H9 (cell line): ENCODE measurements around the gene SLCO2A1. TPM values are rescaled to one million over a fixed set of nuclear protein-coding genes. Genes with fewer than 3 reads are reported as not detected.

Experiments used
- DNase-seq: peaks from one replicate; pipeline ENCODE4 v3.0.0-alpha.2; 2017
- H2AFZ ChIP-seq: one replicate; pipeline ENCODE4 v1.6.1; 2013; ENCODE audit warnings: mild to moderate bottlenecking, low read length, control low read depth, moderate library complexity
- H2AK5ac ChIP-seq: 2 replicates; pipeline ENCODE4 v1.6.1; 2013; ENCODE audit warnings: low read length, control low read depth, mixed read lengths; ENCODE audit not compliant: insufficient read length
- H2BK120ac ChIP-seq: one replicate; pipeline ENCODE4 v1.6.1; 2013; ENCODE audit warnings: low read depth, mild to moderate bottlenecking, low read length, control low read depth, inconsistent platforms; ENCODE audit not compliant: poor library complexity, severe bottlenecking
- H2BK12ac ChIP-seq: 2 replicates; pipeline ENCODE4 v1.6.1; 2013; ENCODE audit warnings: low read length, control low read depth, mixed read lengths, low read depth; ENCODE audit not compliant: insufficient read length
- H2BK15ac ChIP-seq: 2 replicates; pipeline ENCODE4 v1.6.1; 2013; ENCODE audit warnings: low read depth, low read length, control low read depth
- H2BK20ac ChIP-seq: one replicate; pipeline ENCODE4 v1.6.1; 2013; ENCODE audit warnings: low read depth, mild to moderate bottlenecking, low read length, control low read depth, inconsistent platforms; ENCODE audit not compliant: poor library complexity, severe bottlenecking
- H2BK5ac ChIP-seq: 2 replicates; pipeline ENCODE4 v1.6.1; 2013; ENCODE audit warnings: low read length, control low read depth, mixed read lengths; ENCODE audit not compliant: insufficient read length
- H3K14ac ChIP-seq: 2 replicates; pipeline ENCODE4 v1.6.1; 2013; ENCODE audit warnings: low read length, control low read depth; ENCODE audit not compliant: insufficient read depth
- H3K18ac ChIP-seq: 2 replicates; pipeline ENCODE4 v1.6.1; 2013; ENCODE audit warnings: low read depth, mild to moderate bottlenecking, mixed read lengths, low read length, control low read depth; ENCODE audit not compliant: insufficient read length
- H3K23ac ChIP-seq: 2 replicates; pipeline ENCODE4 v1.6.1; 2013; ENCODE audit warnings: low read length, control low read depth, mixed read lengths, low read depth; ENCODE audit not compliant: insufficient read length
- H3K23me2 ChIP-seq: 2 replicates; pipeline ENCODE4 v1.6.1; 2013; ENCODE audit warnings: low read depth, mild to moderate bottlenecking, mixed read lengths, low read length, control low read depth; ENCODE audit not compliant: insufficient read length, poor library complexity, severe bottlenecking
- H3K27ac ChIP-seq: 2 replicates; pipeline ENCODE4 v1.5.1; 2013; ENCODE audit warnings: low read length, control low read depth, mixed read lengths, low read depth; ENCODE audit not compliant: insufficient read length
- H3K27me3 ChIP-seq: 2 replicates; pipeline ENCODE4 v1.6.1; 2013; ENCODE audit warnings: low read length, control low read depth, inconsistent platforms; ENCODE audit not compliant: insufficient read depth
- H3K4ac ChIP-seq: 2 replicates; pipeline ENCODE4 v1.6.1; 2013; ENCODE audit warnings: low read depth, mild to moderate bottlenecking, control low read depth, inconsistent platforms, low read length, moderate library complexity
- H3K4me1 ChIP-seq: 2 replicates; pipeline ENCODE4 v1.6.1; 2013; ENCODE audit warnings: low read length, control low read depth, inconsistent platforms; ENCODE audit not compliant: insufficient read depth
- H3K4me2 ChIP-seq: 2 replicates; pipeline ENCODE4 v1.6.1; 2013; ENCODE audit warnings: low read length, control low read depth, mixed read lengths; ENCODE audit not compliant: insufficient read length, insufficient read depth
- H3K56ac ChIP-seq: 2 replicates; pipeline ENCODE4 v1.6.1; 2013; ENCODE audit warnings: low read depth, mild to moderate bottlenecking, mixed read lengths, low read length, control low read depth; ENCODE audit not compliant: insufficient read length
- H3K79me1 ChIP-seq: 2 replicates; pipeline ENCODE4 v1.6.1; 2013; ENCODE audit warnings: low read depth, mild to moderate bottlenecking, moderate library complexity, low read length, control low read depth, inconsistent platforms; ENCODE audit not compliant: insufficient read depth, poor library complexity, severe bottlenecking
- H3K79me2 ChIP-seq: 2 replicates; pipeline ENCODE4 v1.6.1; 2013; ENCODE audit warnings: low read length, control low read depth, inconsistent platforms; ENCODE audit not compliant: insufficient read depth
- H3K9ac ChIP-seq: 2 replicates; pipeline ENCODE4 v1.6.1; 2013; ENCODE audit warnings: low read length, control low read depth, mixed read lengths; ENCODE audit not compliant: insufficient read length; ENCODE audit errors: extremely low read depth
- H3K9me3 ChIP-seq: one replicate; pipeline ENCODE4 v1.6.1; 2013; ENCODE audit warnings: low read depth, low read length, inconsistent platforms; ENCODE audit not compliant: control insufficient read depth
- H3T11ph ChIP-seq: one replicate; pipeline ENCODE4 v1.6.1; 2013; ENCODE audit warnings: mild to moderate bottlenecking, low read length, control low read depth, inconsistent platforms
- H4K20me1 ChIP-seq: one replicate; pipeline ENCODE4 v1.6.1; 2013; ENCODE audit not compliant: control insufficient read depth, insufficient read length, insufficient read depth
- H4K5ac ChIP-seq: 2 replicates; pipeline ENCODE4 v1.6.1; 2013; ENCODE audit warnings: low read depth, mild to moderate bottlenecking, mixed read lengths, low read length, control low read depth; ENCODE audit not compliant: insufficient read length
- H4K8ac ChIP-seq: replicated peaks from 2 replicates; pipeline ENCODE4 v1.6.1; 2013; ENCODE audit warnings: low read length, control low read depth, mixed read lengths, low read depth; ENCODE audit not compliant: insufficient read length
- H4K91ac ChIP-seq: 2 replicates; pipeline ENCODE4 v1.6.1; 2013; ENCODE audit warnings: low read depth, mild to moderate bottlenecking, moderate library complexity, mixed read lengths, low read length, control low read depth; ENCODE audit not compliant: insufficient read length
- H3K27ac Mint-ChIP-seq, 3 experiments: 2 replicates in 2 of 3; 3 replicates in 1 of 3; pipeline ENCODE4 v1.8.0; 2020 to 2021; ENCODE audit warnings: mixed read lengths in 3 of 3, mild to moderate bottlenecking in 1 of 3, moderate library complexity in 1 of 3
- H3K27me3 Mint-ChIP-seq: 2 replicates; pipeline ENCODE4 v1.8.0; 2021; ENCODE audit warnings: low read depth, mild to moderate bottlenecking, moderate library complexity, mixed read lengths
- H3K36me3 Mint-ChIP-seq, 3 experiments: 2 replicates in 2 of 3; 3 replicates in 1 of 3; pipeline ENCODE4 v1.8.0; 2020 to 2021; ENCODE audit warnings: low read depth in 3 of 3, mixed read lengths in 3 of 3; ENCODE audit not compliant: insufficient read depth in 1 of 3
- H3K4me1 Mint-ChIP-seq, 2 experiments: 2 replicates each; pipeline ENCODE4 v1.8.0; 2020; ENCODE audit warnings: mixed read lengths in 2 of 2
- H3K4me3 Mint-ChIP-seq, 2 experiments: 2 replicates in 1 of 2; 3 replicates in 1 of 2; pipeline ENCODE4 v1.8.0; 2020 to 2021; ENCODE audit warnings: mild to moderate bottlenecking in 2 of 2, mixed read lengths in 2 of 2, moderate library complexity in 1 of 2
- H3K9me3 Mint-ChIP-seq, 2 experiments: 2 replicates in 1 of 2; 3 replicates in 1 of 2; pipeline ENCODE4 v1.8.0; 2020; ENCODE audit warnings: mild to moderate bottlenecking in 2 of 2, mixed read lengths in 2 of 2, moderate library complexity in 1 of 2
- WGBS: extraction: QIAGEN DNeasy Blood & Tissue Kit; methylation state at CpG from one replicate; pipeline ENCODE4 v1.1.7; 2013; ENCODE audit warnings: missing lambda C conversion rate, low lambda C conversion rate, mixed read lengths; ENCODE audit not compliant: insufficient read length; ENCODE audit errors: extremely low coverage; 5-methylcytosine and 5-hydroxymethylcytosine counted together
- total RNA-seq: library from RNA; stranded (reverse); gene quantifications from 2 replicates; pipeline ENCODE4 v1.2.1, GENCODE V29; 2021
- TF ChIP-seq, protein P1 (sequence below): fragments of 200-600 bp; sonication (generic); conservative IDR thresholded peaks from 3 replicates; pipeline ENCODE4 v1.8.0; 2021; ENCODE audit warnings: antibody characterized with exemption, mild to moderate bottlenecking

Gene SLCO2A1
- total RNA-seq, 1 experiment from 2014 or later = 0.98 TPM

DNA sequence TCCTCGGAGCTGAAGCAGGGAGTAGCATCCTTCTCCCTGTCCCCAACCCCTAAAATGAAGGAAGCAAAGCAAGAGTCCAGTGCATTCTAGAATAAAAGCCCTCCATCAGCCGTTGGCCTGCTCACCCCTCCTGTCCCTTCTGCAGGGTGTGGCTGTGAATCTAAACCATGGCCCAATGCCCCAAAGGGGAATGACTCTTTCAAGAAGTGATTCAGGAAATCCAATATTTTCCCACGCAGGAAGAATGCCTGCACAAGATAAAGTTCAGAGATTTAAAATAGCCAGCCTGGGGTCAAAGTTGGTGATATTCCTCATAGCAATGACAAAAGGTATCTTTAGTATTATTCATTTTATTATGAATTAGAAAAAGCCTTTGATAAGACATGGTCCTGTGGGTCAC lies 38.5 kb downstream of the SLCO2A1 start:
- Histone ChIP-seq H2AK5ac (no peak overlapping the region), H3K27ac (no peak overlapping the region), H4K5ac (no peak overlapping the region), H3K23me2 (peaks cover 3% of the 10 kb centered on the region), H3K9me3 (no peaks in the 10 kb centered on the region), H3K9ac (no peak overlapping the region), H2BK15ac (no peak overlapping the region), H3K4me2 (no peak overlapping the region), H2AFZ (no peak overlapping the region), H4K20me1 (no peaks in the 10 kb centered on the region), H2BK20ac (no peak overlapping the region), H3K23ac (no peak overlapping the region), H4K8ac (no peak overlapping the region), H3K27me3 (no peaks in the 10 kb centered on the region), H3K14ac (no peak overlapping the region), H2BK120ac (no peak overlapping the region), H3K4ac (no peak overlapping the region), H3K79me1 (no peaks in the 10 kb centered on the region), H3T11ph (no peak overlapping the region), H2BK12ac (no peak overlapping the region), H3K56ac (no peak overlapping the region), H3K4me1 (peaks cover 19% of the 10 kb centered on the region; the same call in 1 of the 2 replicates), H3K79me2 (no peaks in the 10 kb centered on the region), H3K18ac (no peak overlapping the region), H4K91ac (no peak overlapping the region), H2BK5ac (no peak overlapping the region)
- H3K4me1 Mint-ChIP-seq = peaks cover 41 to 52% of the 10 kb centered on the region in 2 experiments
- no CpG with 5 or more reads among the region's 3 CpGs for WGBS
- peaks cover 20% of the 10 kb centered on the region for H3K27me3 Mint-ChIP-seq
- DNase-seq = no peak
- H3K9me3 Mint-ChIP-seq = no peaks in the 10 kb centered on the region
- TF ChIP-seq, protein P1, sequence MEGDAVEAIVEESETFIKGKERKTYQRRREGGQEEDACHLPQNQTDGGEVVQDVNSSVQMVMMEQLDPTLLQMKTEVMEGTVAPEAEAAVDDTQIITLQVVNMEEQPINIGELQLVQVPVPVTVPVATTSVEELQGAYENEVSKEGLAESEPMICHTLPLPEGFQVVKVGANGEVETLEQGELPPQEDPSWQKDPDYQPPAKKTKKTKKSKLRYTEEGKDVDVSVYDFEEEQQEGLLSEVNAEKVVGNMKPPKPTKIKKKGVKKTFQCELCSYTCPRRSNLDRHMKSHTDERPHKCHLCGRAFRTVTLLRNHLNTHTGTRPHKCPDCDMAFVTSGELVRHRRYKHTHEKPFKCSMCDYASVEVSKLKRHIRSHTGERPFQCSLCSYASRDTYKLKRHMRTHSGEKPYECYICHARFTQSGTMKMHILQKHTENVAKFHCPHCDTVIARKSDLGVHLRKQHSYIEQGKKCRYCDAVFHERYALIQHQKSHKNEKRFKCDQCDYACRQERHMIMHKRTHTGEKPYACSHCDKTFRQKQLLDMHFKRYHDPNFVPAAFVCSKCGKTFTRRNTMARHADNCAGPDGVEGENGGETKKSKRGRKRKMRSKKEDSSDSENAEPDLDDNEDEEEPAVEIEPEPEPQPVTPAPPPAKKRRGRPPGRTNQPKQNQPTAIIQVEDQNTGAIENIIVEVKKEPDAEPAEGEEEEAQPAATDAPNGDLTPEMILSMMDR = no peak
- H3K4me3 Mint-ChIP-seq = no peak overlapping the region
- no peak overlapping the region for H3K27ac Mint-ChIP-seq
- H3K36me3 Mint-ChIP-seq = peaks cover 0 to 3% (median 0%) of the 10 kb centered on the region in 3 experiments; a peak in 1 of 7 replicates
